ENCODE measurements around the gene GPR161.
"Not testable (repeated sequence)": the region's sequence is repeated elsewhere in the genome, so short reads cannot be mapped to it uniquely, and the experiment has no call there.

GPR161 gene

GRCh38 chr1:168084396-168085231 is 52.1 kb downstream of the GPR161 start:
- peak; percentile 55 for DNase-seq

- no peak for DNase-seq
Observed at GRCh38 chr1:168083456-168084325, 53.0 kb downstream of the GPR161 start.

- DNase-seq = peak; percentile 52
Observed at GRCh38 chr1:168082008-168082876, 54.5 kb downstream of the GPR161 start.

GRCh38 chr1:168081373-168082007 is 55.2 kb downstream of the GPR161 start:
- peak; percentile 26 for DNase-seq

GRCh38 chr1:168079761-168080160 is 57.0 kb downstream of the GPR161 start:
- no peak for DNase-seq

GRCh38 chr1:168069384-168069783 is 67.3 kb downstream of the GPR161 start:
- no peak for DNase-seq

GRCh38 chr1:168065506-168065905 is 71.2 kb downstream of the GPR161 start:
- DNase-seq = no peak

GRCh38 chr1:168064216-168064615 is 72.5 kb downstream of the GPR161 start:
- no peak for DNase-seq

- no peak for DNase-seq
Observed at GRCh38 chr1:168057921-168058320, 78.8 kb downstream of the GPR161 start.

GRCh38 chr1:168057355-168057754 is 79.4 kb downstream of the GPR161 start:
- DNase-seq = no peak

- not testable (repeated sequence) for DNase-seq
Observed at GRCh38 chr1:168056152-168056551, 80.6 kb downstream of the GPR161 start.

GRCh38 chr1:168054117-168054516 is 82.6 kb downstream of the GPR161 start:
- no peak for DNase-seq

- no peak for DNase-seq
Observed at GRCh38 chr1:168053681-168054080, 83.0 kb downstream of the GPR161 start.

- no peak for DNase-seq
Observed at GRCh38 chr1:168050880-168051279, 85.8 kb downstream of the GPR161 start.

GRCh38 chr1:168050307-168050706 is 86.4 kb downstream of the GPR161 start:
- DNase-seq = no peak

- no peak for DNase-seq
Observed at GRCh38 chr1:168045311-168045710, 91.4 kb downstream of the GPR161 start.

- DNase-seq = no peak
Observed at GRCh38 chr1:168042362-168042761, 94.4 kb downstream of the GPR161 start.

- DNase-seq = no peak
Observed at GRCh38 chr1:168035345-168035744, 101.4 kb downstream of the GPR161 start.

GRCh38 chr1:168032029-168032428 is 104.7 kb downstream of the GPR161 start:
- no peak for DNase-seq

- no peak for DNase-seq
Observed at GRCh38 chr1:168031627-168032026, 105.1 kb downstream of the GPR161 start.

- no peak for DNase-seq
Observed at GRCh38 chr1:168031198-168031597, 105.5 kb downstream of the GPR161 start.
